Stimulated activated CD4-positive, alpha-beta T cell treated with anti-CD3 and anti-CD28 coated beads, Interleukin-2, amount 100 ng/mL, for 48 hours (primary cell): ENCODE measurements around the gene TRIM28.

Experiments
- DNase-seq, 2 donors: peaks; one replicate each; pipeline ENCODE4 v3.0.0-alpha.2; 2020

Gene TRIM28

DNA sequence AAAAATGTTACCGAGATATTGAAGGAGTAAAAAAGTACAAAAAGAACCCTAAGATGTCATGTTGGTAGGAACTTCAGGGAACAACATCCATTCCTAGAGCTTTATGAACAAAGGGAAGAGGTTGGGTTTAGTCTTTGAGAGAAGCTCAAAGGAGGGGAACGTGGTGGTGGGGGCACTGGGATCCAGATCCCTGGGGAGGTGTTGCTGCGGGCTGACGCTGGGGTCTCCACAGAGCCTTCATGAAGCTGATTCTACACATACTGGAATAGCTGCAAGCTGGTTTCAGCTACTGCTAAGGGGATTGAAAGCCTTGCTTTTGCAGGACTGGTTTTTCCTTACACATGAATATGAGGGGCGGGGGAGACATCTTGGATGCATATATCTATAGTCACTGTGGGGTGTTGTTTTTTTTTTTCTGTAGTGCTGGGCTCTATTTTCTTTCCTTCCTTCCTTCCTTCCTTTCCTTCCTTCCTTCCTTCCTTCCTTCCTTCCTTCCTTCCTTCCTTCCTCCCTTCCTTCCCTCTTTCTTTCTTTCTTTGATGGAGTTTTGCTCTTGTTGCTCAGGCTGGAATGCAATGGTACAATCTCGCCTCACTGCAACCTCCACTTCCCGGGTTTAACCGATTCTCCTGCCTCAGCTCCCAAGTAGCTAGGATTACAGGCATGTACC, 35.7 kb downstream of the TRIM28 start:
- DNase-seq: no peak

DNA sequence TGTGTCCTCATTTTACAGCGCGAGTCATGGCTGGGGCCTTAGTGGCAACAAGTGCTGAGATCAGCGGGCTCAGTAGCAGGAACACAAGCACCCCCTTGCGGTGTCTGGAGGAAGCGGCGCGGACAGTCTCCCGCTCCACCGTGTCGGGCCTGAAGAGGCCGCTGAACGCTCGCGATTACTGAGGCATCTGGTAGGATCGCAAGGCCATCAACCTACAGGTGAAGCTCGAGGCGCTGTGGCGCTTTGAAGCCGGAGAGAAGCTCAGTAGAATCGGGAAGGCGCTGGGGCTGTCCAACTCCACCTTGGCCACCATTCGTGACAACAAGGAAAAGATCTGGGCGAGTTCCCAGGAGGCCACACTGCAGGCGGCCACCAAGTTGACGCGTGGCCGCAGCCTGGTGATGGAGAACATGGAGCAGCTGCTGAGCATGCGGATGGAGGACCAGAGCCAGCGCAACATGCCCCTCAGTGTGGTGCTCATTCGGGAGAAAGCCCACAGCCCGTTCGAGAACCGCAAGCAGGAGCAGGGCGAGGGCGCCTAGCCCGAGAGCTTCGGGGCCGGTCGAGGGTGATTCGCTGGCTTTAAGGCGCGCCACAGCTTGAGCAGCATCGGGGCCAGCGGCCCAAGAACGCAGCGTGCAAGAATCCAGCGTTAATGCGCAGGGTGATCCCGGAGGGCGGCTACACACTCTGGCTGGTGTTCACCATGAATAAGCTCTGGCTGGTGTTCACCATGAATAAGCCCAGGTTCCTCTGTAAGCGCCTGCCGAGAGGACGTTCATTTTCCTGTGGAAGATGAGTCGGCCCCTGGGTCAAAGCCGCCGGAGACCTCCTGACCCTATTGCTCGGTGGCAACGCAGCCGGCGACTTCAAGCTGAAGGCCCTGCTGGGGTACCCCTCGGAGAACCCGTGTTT, 37.6 kb downstream of the TRIM28 start:
- DNase-seq: peak; percentile 92 to 95

DNA sequence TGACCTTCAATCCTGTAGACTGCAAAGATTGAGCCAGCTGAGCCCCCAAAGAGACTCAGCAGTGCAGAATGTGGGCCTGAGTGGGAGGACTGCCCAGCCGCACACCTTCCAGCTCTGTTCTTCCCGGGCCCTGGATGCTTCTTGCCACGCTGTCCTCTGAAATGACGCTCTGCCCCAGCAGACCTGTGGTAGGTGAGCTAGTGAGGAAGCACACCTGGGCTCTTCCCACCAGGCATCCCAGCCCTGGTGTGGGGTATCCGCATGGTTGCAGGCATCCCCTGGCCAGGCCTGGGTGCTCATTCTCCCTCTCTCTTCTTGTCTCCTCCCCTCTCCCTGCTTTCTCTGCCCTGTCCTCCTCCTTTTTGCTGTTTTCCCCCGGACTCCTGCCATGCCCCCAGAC, 39.1 kb downstream of the TRIM28 start:
- no peak for DNase-seq

DNA sequence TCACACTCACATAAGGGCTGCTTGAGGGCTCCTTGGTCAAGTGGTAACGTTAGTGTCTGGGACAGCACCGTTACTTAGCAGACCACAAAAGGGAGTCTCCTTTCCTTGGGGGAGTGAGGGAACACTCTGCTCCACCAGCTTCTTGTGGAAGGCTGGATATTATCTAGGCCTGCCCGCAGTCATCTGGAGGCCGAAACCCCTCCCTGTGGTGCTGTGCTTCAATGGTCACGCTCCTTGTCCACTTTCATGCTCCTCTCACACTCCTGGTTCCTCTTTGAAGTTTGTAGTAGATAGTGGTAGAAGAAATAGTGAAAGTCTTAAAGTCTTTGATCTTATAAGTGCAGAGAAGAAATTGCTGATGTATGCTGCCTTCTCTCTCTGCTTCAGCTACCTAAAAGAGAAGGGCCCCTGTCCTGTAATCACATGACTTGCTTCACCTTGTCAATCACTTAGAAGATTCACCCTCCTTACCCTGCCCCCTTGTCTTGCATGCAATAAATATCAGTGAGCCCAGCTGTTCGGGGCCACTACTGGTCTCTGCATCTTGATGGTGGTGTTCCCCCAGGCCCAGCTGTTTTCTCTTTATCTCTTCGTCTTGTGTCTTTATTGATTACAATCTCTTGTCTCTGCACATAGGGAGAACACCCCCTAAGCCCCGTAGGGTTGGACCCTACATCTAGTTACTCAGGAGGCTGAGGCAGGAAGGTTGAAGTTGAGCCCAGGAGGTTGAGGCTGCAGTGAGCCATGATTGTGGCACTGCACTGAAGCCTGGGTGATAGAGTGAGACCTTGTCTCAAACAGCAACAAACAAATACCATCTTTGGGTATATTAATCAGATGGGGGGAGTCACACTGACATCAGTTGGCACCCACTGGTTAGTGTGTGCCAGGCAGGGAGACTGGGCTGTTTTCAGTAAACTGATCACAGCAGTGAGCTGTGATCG, 40.9 kb downstream of the TRIM28 start:
- DNase-seq: no peak

DNA sequence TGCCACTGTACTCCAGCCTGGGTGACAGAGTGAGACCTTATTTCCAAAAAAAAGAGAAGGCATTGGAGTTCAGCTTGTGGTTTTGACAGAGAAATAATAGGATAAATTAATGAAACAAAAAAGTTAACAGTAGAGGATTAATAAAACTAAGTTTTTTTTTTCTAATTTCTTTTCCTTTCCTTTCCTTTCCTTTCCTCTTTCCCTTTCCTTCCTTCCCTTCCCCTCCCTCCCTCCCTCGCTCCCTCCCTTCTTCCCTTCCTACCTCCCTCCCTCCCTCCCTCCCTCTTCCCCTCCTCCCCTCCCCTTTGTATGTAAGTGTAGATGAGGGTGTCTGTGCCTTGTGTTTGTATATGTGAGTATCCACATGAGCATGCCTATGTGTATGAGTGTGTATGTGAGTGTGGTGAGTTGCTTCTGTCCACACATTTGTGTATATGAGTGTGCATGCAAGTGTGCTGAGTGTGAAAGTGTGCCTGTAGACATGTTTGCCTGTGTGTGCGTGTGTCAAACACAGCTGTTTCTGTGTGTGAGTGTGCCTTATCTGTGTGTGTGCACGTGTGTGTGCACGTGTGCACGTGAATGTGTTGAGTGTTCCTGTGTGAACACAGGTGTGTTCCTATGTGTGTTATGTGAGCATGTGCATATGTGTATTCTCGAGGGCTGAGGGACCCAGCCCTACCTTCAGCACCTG, 41.7 kb downstream of the TRIM28 start:
- no peak for DNase-seq

DNA sequence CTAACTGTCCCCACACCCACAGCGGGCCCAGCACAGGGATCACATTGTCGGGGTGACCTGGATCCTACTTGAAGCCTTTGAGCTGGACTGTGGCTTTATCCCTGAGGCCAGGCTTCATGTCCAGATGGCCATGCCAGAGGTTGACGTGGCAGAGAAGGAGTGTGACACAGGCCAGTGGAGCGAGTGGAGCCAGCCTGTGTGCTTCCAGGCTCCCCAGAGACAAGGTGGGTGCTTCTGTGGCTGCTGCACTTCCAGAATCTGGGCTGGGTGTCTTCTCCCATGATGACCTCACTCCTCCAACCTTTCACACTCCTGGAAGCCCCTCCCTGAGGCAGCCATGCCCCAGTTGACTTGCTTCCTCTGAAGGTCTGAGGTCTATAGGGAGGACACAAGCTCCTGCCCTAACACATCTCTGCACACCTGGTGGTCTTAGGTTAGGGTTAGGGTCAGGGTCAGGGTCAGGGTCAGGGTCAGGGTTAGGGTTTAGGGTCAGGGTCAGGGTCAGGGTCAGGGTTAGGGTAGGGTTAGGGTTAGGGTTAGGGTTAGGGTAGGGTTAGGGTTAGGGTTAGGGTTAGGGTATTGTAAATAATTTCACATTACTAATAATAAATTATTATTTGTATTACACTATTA, 42.4 kb downstream of the TRIM28 start:
- no peak for DNase-seq
